ENCODE results near the gene CTDSP2. TPM values are rescaled to one million over a fixed set of nuclear protein-coding genes. Genes with fewer than 3 reads are reported as not detected.
"Not testable (repeated sequence)": the region's sequence is repeated elsewhere in the genome, so short reads cannot be mapped to it uniquely, and the experiment has no call there.

Gene CTDSP2, protein sequence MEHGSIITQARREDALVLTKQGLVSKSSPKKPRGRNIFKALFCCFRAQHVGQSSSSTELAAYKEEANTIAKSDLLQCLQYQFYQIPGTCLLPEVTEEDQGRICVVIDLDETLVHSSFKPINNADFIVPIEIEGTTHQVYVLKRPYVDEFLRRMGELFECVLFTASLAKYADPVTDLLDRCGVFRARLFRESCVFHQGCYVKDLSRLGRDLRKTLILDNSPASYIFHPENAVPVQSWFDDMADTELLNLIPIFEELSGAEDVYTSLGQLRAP
- total RNA-seq: 47.9 and 62.3 TPM in 2 replicates

DNA sequence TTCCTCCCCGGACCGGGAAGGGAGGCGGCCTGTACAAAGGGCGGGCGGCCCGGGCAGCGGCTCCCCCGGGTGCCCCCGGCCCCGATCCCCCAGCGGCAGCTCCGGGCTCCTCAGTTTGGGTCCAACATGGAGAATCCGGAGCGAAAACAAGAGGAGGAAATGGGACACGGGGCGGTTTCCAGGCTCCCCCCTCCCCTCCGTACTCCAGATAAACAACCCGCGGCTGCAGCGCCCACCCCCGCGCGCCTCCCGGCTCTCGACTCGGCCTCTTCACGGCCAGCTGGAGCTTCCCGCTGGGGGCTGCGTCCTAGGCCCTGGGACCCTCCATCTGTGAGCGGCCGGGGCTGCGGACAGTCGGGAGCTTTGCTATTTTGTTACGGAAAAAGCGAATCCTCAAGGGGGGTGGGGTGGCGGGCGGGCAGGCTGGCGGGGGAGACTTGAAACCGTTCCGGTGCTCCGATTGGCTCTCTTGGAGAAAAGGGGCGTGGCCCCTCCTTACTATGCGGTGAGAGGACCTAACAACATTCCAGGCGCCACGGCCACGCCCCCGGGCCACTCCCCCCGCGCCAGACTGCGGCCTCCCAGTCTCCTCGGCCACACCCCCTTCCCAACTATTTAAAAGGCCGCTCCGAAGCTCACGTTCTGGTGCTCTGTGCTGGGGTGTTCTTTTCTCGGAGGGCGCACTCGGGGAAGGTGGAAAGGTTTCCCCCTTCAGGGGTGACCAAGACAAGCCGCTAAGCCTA, at the start of gene CTDSP2:
TSS of gene CTDSP2 (minus strand) at position 153 of the 743 bp plus-strand sequence. CDS start 294 bp downstream, outside the sequence.
- peak; percentile 99 for DNase-seq (ENCODE audit: low read depth in 2 of 2)

DNA sequence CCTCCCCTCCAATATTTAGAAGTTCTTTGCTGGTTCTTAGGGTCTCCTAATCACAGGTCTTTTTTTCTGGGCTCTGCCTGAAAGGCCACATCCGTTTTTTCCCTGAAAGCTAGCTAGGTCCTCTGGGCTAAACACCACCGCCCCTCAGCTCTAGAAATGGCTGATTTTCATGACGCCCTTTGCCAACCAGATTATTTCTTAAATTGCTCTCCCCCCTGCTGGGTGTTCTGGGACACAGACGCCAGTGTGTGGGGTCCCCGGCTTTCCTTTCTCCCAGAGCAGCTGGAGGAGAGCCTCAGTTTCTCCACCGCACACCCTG, 49.5 kb upstream of the CTDSP2 start:
- peak; percentile 29 to 45 for DNase-seq (ENCODE audit: low read depth in 2 of 2)

DNA sequence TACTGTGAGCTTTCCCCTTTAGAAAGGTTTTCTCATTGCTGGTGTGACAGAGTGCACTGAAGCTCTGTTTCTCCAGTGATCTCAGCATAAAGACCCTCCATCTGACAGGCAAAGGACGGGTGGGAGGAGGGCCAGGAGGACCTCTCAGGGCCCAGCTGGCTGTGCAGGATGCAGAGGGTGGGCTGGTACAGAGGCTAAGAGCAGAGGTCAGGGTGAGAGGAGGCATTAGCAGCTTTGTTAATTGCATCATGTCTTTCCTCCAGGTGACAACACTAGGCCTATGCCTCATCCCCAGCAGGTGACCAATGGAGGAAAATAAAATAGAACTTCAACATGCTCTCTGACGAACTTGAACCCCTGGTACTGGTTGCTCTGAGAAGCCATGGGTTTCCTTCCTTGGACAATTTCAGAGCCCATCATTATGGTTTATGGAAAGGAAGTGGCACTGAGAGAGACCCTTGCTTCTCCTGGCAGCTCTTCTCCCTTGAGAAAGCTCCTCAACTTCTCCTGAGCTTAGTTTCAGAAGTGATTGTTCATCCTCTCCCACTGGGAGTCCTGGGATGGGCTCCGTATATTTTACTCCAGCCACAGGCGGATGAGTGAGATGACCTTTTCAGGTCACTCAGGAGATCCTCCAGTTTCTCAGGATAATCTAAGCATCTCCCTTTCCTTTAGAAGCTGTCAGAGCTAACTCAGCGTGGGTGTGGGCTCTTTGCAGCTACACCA, 49.0 kb upstream of the CTDSP2 start:
- DNase-seq (ENCODE audit: low read depth in 2 of 2): no peak

DNA sequence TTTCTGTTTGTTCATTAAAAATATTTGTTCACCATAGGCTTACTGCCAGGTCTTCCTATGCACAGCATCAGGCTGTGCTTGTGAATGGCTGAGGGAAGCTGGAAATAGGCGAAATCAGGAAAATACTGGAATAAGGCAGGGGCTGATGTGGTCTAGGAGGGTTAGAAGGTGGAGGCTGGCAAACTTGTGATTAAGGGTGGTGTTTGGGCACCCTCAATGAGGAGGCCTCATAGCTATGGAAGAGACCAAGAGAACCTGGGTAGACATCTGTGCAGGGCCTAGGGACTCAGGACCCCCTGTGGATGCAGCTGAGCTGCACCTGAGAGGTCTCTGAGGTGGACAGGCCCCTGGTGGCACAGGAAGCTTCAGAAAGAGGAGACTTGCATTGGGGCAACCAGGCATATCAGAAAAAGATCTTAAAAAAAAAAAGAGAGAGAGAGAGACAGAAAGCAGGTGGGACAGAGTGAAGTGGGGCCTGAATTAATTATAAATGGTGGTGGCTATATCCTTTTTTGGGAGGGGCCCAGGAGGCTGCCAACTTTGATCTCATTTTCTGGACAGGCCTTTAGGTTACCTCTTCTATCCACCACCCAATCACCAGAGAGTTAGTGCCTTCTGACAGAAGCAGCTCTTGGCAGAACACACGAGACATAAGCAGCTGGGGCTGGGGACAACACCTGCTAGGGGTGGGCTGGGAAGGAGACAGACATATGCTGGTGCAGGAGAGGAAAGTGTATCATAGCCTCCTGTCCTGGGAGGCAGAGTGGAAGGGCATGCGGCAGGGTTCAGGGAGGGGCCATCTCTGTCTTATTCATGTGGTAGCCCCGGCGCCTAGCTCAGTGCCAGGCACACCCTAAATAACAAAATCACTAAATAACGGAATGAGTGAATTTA, 48.1 kb upstream of the CTDSP2 start:
- DNase-seq (ENCODE audit: low read depth in 2 of 2): peak in 1 of 2 donors; percentile 18

DNA sequence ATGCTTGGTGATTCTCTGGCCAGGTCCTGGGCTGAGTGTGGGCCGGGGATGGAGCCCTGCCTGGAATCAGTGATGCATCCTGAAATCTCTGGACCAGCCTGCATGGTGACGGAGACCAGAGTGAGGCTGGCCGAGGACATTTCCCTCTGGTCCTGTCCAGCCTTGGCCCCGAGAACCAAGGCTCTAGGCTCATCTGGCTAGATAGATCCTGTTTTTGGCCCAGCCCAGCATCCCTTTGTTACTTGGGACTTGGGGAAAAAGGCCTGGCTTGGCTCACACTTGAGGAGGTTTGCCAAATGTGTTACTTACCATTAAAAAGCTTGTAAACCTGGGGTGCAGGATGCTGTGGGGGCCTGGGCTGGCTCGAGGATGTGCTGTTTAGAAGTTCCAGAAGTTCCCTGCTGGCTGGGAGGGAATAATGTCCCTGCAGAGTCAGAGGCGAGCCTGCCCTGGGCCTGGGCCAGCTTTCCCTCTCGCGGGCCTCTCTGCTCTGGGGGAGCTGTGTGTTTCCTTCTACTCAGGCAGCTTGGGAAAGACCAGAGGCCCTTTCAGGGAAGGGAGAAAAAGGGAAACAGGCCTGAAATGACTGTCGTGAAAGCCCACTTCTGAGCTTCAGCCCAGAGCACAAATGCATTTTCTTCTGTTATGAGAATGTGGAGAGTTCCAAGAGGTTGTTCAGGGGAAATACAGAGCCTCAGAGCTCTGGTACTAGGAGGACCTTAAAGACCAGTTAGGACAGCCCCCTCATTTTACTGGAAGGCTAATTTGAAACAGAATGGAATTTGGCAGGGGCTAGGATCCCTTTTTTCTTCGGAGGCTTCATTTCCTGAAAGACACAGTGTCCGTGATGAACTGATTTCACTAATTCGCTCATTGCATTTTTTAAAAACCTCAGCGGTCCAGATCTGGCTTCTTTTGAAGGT, 47.2 kb upstream of the CTDSP2 start:
- peak; percentile 83 to 86 for DNase-seq (ENCODE audit: low read depth in 2 of 2)

DNA sequence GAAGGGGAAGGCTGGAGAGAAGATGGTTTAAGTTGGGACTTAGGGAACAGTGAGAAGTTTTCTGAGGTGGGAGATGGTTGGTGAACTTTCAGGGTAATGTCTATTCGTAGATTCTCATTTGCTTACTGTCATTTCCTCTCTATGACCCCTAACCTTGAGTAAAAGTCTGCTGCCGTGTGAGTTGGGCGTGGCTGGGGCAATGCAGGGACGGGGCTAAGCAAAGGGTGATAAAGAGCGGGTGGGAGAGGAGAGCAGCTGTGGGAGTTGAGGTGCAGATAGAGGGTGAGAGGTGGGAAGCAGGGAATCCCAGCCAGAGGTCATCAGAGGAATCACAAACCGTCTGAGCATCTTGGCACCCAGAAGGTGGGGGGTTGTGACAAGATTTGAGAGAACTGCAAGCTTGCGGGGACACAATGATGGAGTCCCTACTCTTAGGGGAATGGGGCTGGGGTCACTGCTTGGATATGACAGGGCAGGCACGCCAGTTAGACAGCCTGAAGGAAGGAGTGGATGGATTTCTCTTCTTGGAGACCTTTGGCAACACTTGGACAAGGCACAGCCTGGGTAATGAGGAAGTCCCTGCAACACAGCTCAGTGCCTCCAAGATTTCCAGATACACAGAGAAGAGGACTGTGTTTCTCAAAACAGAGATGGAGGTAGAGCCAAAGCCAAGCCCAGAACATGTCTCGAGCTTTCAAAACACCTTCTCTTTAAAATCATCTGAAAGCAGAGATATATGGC, 45.9 kb upstream of the CTDSP2 start:
- DNase-seq (ENCODE audit: low read depth in 2 of 2): no peak

DNA sequence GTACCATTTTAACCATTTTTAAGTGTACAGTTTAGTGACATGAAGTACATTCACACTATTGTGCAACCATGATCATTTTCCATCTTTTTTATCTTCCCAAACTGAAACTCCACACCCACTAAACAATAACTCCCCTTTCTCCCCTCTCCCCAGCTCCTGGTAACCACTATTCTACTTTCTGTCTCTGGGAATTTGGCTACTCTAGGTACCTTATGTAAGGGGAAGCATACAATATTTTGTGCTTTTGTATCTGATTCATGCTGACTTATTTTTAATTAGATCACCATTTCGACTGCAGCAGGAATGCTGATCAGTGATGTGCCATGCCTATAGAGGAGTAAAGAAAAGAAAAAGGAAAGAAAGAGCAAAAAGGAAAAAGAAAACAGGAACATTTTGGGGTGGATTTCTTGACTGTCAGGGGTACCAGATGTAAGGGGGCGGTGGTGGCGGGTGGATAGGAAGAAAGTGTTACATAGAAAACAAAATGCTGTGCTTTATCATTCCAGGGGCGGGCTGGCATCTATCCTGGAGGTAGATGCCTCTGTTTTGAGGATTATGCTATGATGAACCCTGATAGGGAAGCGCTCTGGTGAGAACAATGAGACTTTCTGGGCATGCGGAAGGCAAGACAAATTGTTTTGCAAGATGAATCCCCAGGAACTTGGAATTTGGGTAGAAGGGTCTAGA, 45.2 kb upstream of the CTDSP2 start:
- DNase-seq (ENCODE audit: low read depth in 2 of 2): no peak

DNA sequence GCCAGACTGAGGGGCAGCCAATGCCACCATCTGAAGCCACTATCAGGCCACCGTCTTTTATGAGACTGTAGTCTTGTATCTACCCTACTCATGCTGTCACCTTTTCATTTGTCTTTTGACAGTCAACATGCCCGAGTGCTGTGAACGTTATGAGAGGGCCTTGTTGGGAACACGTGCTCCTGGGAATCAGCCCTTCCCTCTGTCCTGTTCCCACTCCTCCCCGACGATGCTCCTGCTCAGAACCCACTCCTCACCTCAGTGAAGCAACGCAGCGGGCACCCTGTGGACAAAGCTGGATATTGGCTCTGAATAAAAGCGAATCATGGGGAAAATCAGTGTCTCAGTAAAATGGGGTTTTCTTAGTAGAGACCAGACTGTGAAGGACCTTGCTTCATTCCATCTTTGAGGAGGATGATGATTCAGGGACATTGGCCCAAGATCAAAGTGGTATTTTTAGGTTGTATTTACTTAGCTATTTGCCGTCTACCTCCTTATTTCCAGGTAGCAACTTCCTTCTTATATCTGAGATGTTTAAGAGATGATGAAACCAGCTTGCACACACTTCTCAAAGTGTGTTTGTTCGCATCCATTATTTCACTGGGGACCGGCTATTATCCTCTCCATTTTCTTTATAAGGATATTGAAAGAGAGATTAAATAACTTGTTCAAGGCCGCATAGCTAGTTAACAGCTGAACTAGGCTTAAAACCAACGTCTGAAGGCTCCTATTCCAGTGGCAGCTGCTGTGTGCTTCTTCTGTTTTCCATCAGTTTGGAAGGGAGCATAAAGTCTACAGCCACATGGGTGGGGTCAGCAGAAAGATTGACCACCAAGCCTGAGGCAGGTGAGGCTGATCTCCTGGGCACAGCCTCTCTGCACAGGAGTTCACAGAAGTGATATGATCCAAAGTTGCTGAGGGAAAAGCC, 43.9 kb upstream of the CTDSP2 start:
- DNase-seq (ENCODE audit: low read depth in 2 of 2): no peak

DNA sequence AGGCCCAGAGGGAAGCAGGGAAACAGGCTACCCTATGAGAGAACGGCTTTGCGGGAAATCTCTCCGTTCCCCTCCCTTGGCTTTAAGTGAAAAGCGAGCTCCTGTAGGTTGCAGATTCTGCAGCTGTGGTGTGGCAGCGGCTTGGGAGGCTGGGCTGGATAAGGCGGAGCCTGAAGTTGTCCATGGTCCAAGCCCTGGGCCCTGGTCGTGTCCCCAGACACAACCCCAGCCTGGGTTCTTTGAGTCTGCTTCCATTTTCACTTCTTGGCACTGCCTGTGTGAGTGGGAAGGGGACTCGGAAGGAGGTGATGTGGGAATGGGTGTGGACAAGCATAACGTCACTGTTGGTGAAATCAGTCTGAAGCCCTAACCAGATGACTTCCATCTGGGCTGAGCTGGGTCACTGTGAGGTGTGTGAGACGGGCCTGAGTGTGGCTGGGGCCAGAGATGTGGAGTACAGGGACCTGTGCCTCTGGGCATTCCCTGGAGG, 43.0 kb upstream of the CTDSP2 start:
- DNase-seq (ENCODE audit: low read depth in 2 of 2): peak in 1 of 2 donors; percentile 79

DNA sequence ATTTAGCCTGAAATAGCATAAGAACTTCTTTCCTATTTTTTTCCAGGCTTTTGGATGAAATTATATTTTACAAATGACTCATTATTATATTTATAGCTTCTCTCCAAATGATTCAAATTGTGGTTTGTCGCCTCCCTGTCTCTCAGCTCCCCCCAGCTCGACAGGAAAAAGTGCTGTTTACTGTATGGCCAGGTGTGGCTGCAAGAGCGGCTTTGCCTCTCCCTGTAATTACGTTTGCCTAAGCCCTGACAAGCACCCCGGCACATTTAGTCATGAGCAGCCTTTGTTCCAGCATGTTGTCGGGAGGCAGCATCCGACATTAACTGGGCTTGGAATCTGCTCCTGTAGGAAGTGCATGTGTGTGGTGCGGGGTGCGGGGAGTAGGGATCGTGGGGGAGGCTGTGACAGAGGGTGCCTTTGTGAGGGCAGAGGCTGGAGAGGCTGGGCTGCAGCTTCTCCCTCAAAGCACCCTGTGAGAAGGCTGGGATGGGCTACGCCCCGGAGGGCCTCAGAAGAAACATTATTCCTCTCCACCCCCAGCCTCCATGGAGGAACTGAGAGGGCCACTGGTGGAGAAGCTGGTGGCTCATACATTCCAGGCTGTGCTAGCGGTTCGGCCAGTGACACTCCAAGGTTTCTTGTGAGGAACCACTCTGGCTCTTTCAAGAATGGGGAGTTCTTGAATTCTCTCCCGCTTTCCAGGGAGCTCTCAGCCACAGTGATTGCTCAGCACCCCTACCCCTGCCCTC, 42.1 kb upstream of the CTDSP2 start:
- peak; percentile 38 to 62 for DNase-seq (ENCODE audit: low read depth in 2 of 2)

DNA sequence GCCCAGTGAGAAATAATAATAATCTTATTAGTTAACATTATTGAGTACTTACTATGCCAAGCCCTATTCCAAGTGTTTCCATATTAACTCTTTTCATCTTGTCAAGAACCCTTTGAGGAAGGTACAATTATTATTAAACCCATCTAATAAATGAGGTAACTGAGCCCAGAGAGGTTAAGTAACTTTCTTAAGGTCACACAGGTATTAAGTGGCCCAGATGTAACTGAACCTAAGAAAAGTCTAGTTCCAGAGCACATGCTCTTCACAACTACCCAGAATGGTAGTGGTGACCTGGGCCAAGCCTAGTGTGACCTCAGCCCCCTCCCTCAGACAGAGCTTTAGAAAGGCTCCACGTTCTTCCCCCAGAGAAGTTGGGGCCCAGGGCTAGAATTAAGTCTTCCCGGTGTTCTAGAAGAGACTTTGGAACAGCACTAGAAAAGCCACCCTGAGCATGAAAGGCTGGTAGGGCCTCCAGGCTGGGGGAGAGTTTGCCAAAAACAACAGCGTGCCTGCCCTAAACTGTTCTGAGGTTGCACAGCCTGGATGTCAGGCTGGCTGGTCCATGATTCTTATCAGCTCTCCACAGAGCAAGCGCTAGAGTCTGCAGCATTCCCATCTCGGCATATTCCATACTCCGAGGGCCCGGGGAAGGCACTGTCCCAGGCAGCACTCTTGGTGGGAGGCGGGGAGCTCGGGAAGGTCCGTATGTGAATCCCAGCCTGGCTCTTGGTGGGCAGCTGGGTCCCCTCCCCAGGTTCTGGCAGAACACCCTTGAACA, 41.3 kb upstream of the CTDSP2 start:
- peak; percentile 35 to 59 for DNase-seq (ENCODE audit: low read depth in 2 of 2)

DNA sequence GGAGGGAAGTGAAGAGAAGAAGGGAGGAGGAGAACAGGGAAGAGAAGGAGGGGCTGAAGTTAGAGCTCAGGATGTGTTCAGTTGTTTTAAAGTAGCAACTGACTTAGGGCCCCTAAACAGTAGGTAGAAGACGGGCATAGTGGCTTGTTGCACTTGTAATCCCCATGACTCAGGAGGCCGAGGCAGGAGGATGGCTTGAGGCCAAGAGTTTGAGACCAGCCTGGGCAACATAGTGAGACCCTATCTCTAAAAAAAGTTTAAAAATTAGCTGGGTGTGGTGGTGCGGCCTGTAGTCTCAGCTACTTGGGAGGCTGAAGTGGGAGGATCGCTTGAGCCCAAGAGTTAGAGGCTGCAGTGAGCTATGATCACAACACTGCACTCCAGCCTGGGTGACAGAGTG, 40.4 kb upstream of the CTDSP2 start:
- not testable (repeated sequence) for DNase-seq (ENCODE audit: low read depth in 2 of 2)

DNA sequence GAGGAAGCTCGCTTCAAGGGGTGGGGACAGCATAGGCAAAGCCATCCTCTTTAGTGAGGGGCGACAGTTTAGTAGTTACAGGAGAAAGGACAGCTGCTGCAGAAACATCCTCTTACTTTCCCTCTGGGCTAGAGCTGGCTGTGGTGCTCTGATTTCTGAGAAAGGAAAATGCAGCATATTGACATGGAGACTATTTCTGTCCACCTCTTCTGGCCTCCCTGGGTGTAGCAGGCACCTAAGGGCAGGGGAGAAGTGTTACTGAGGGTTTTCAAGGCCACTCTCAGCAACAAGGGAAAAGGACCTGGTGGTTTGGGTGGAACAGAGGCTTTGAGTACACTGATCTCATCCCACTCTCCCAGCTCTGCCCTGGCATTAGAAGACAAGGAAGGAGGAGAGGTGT, 40.0 kb upstream of the CTDSP2 start:
- no peak for DNase-seq (ENCODE audit: low read depth in 2 of 2)

DNA sequence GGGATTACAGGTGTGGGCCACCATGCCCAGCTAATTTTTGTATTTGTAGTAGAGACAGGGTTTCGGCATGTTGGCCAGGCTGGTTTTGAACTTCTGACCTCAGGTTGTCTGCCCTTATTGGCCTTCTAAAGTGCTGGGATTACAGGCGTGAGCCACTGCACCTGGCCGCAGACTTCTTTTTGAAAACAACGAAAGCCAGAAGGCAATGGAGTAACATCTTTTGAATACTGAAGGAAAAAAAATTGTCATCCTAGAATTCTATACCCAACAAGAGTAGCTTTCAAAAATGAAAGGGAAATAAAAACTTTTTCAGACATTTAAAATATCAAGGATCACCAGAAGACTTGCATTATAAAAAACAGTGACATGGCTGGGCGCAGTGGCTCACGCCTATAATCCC, 38.7 kb upstream of the CTDSP2 start:
- DNase-seq (ENCODE audit: low read depth in 2 of 2): no peak

DNA sequence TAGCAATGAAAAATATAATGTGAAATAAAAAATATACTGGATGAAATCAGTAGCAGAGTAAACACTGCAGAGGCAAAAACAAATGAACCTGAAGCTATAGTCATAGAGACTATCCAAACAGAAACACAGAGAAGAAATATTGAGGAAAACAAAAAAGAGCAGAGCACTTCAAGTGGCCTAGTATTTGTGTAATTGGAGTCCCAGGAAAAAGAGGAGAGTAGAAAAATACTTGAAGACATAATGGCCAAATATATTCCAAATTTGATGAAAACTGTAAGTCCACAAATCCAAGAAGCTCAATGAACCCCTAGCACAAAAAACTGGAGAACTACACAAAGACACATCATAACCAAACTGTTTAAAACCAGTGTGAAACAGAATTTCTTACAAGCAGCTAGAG, 37.2 kb upstream of the CTDSP2 start:
- no peak for DNase-seq (ENCODE audit: low read depth in 2 of 2)

DNA sequence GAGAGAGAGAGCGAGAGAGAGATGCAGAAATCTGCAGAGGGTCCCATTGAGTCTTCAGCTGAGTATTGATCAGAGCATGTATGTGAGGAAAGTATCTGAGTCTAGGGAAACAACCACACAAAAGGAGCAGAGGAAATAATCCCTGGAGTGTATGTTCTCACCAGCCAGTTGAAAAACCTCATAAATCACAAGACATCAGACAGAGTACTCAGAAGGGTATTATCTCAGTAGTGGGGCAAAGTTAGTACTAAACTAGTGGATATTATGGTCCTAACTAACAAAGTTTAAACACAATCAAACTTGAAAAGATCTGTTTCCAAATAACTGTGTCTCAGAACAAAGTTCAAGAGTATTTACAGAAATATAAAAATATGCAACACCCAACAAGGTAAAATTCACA, 36.5 kb upstream of the CTDSP2 start:
- DNase-seq (ENCODE audit: low read depth in 2 of 2): no peak

All from lung microvascular endothelial cell (primary cell).